GM23338 (cell line): Measurements from ENCODE around the gene AHNAK2. TPM values are rescaled to one million over a fixed set of nuclear protein-coding genes. Genes with fewer than 3 reads are reported as not detected.

Experiments used
- ATAC-seq: fragments of 200-7000 bp; cut with Tn5 transposase; 3 replicates; pipeline ENCODE4 v1.9.1; 2020
- DNase-seq: peaks from one replicate; pipeline ENCODE4 v3.0.0-alpha.2; 2015; ENCODE audit warnings: low spot score
- H2AFZ ChIP-seq: fragments of 200-600 bp; sonication (generic); 2 replicates; pipeline ENCODE4 v1.8.0; 2016; ENCODE audit warnings: antibody characterized with exemption, mild to moderate bottlenecking, moderate library complexity
- H3F3A ChIP-seq: fragments of 200-600 bp; sonication (generic); replicated peaks from 2 replicates; pipeline ENCODE4 v1.8.0; 2017; ENCODE audit warnings: antibody characterized with exemption, mixed run types, low read depth
- H3K27ac ChIP-seq: fragments of 200-600 bp; sonication (generic); 2 replicates; pipeline ENCODE4 v1.6.1; 2016; ENCODE audit warnings: low read depth
- H3K27me3 ChIP-seq: fragments of 200-600 bp; sonication (generic); 2 replicates; pipeline ENCODE4 v1.8.0; 2016; ENCODE audit warnings: mild to moderate bottlenecking, mixed run types, moderate library complexity; ENCODE audit not compliant: insufficient read depth
- H3K36me3 ChIP-seq: fragments of 200-600 bp; sonication (generic); 2 replicates; pipeline ENCODE4 v1.8.0; 2016; ENCODE audit warnings: mild to moderate bottlenecking; ENCODE audit not compliant: insufficient read depth
- H3K4me1 ChIP-seq: fragments of 200-600 bp; sonication (generic); 2 replicates; pipeline ENCODE4 v1.8.0; 2016; ENCODE audit warnings: mild to moderate bottlenecking, moderate library complexity; ENCODE audit not compliant: insufficient read depth
- H3K4me2 ChIP-seq: fragments of 200-600 bp; sonication (generic); 2 replicates; pipeline ENCODE4 v1.7.1; 2017; ENCODE audit warnings: mixed run types
- H3K4me3 ChIP-seq: fragments of 200-600 bp; sonication (generic); 2 replicates; pipeline ENCODE4 v1.6.1; 2016; ENCODE audit warnings: mixed run types
- H3K79me2 ChIP-seq: fragments of 200-600 bp; sonication (generic); replicated peaks from 2 replicates; pipeline ENCODE4 v1.8.0; 2017; ENCODE audit warnings: mild to moderate bottlenecking; ENCODE audit not compliant: insufficient read depth
- H3K9me2 ChIP-seq: fragments of 200-600 bp; sonication (generic); 2 replicates; pipeline ENCODE4 v1.8.0; 2017; ENCODE audit not compliant: insufficient read depth
- H4K20me1 ChIP-seq: fragments of 200-600 bp; sonication (generic); replicated peaks from 2 replicates; pipeline ENCODE4 v1.8.0; 2017; ENCODE audit warnings: mild to moderate bottlenecking; ENCODE audit not compliant: insufficient read depth
- H3K27ac Mint-ChIP-seq: 2 replicates; pipeline ENCODE4 v1.8.0; 2020; ENCODE audit warnings: inconsistent platforms, mild to moderate bottlenecking, moderate library complexity, mixed read lengths
- H3K27me3 Mint-ChIP-seq: 3 replicates; pipeline ENCODE4 v1.8.0; 2022; ENCODE audit warnings: low read depth, mild to moderate bottlenecking, moderate library complexity, mixed read lengths, inconsistent platforms; ENCODE audit not compliant: insufficient read depth, poor library complexity
- H3K36me3 Mint-ChIP-seq: 3 replicates; pipeline ENCODE4 v1.8.0; 2021; ENCODE audit warnings: low read depth, mild to moderate bottlenecking, inconsistent platforms, moderate library complexity, mixed read lengths
- H3K4me1 Mint-ChIP-seq: 3 replicates; pipeline ENCODE4 v1.8.0; 2020; ENCODE audit warnings: mild to moderate bottlenecking, inconsistent platforms, mixed read lengths
- H3K4me3 Mint-ChIP-seq: 3 replicates; pipeline ENCODE4 v1.8.0; 2021; ENCODE audit warnings: moderate library complexity, mild to moderate bottlenecking, inconsistent platforms, mixed read lengths
- H3K9me3 Mint-ChIP-seq: 3 replicates; pipeline ENCODE4 v1.8.0; 2020; ENCODE audit warnings: moderate library complexity, mild to moderate bottlenecking, inconsistent platforms, mixed read lengths
- CREB1 ChIP-seq: fragments of 250-450 bp; sonication (Bioruptor Pico); IDR thresholded peaks from 2 replicates; pipeline ENCODE4 v1.5.0; 2020; ENCODE audit warnings: low read depth, mild to moderate bottlenecking, moderate library complexity
- CTCF ChIP-seq, 2 experiments: fragments of 200-600 bp in 1 of 2; sonication (generic) in 1 of 2; conservative IDR thresholded peaks; 2 replicates each; pipeline versions ENCODE4 v1.5.1 to v1.6.1; 2016 to 2017; ENCODE audit warnings: antibody characterized with exemption in 2 of 2, low read depth in 2 of 2, mild to moderate bottlenecking in 2 of 2, moderate library complexity in 1 of 2
- ETS1 ChIP-seq: IDR thresholded peaks from 2 replicates; pipeline ENCODE4 v1.6.1; 2016; ENCODE audit warnings: antibody characterized with exemption
- EZH2 ChIP-seq: fragments of 200-600 bp; sonication (generic); IDR thresholded peaks from one replicate; pipeline ENCODE4 v1.8.0; 2017; ENCODE audit warnings: antibody characterized with exemption, mild to moderate bottlenecking, low read depth; ENCODE audit not compliant: unreplicated experiment
- EZH2phosphoT487 ChIP-seq: fragments of 200-600 bp; sonication (generic); IDR thresholded peaks from one replicate; pipeline ENCODE4 v1.8.1; 2018; ENCODE audit warnings: antibody characterized with exemption; ENCODE audit not compliant: unreplicated experiment
- JUNB ChIP-seq: IDR thresholded peaks from one replicate; pipeline ENCODE4 v1.6.1; 2016; ENCODE audit warnings: antibody characterized with exemption; ENCODE audit not compliant: unreplicated experiment
- NANOG ChIP-seq: IDR thresholded peaks from 2 replicates; pipeline ENCODE4 v1.6.1; 2016; ENCODE audit warnings: antibody characterized with exemption, borderline replicate concordance
- POLR2AphosphoS5 ChIP-seq: IDR thresholded peaks from 2 replicates; pipeline ENCODE4 v1.6.1; 2016; ENCODE audit warnings: antibody characterized with exemption, low read depth
- ZNF114 ChIP-seq: fragments of 250-450 bp; sonication (Bioruptor Pico); IDR thresholded peaks from 2 replicates; pipeline ENCODE4 v1.5.0; 2020; ENCODE audit warnings: mild to moderate bottlenecking, moderate library complexity
- ZNF331 ChIP-seq: fragments of 250-450 bp; sonication (Bioruptor Pico); IDR thresholded peaks from 2 replicates; pipeline ENCODE4 v1.5.0; 2020; ENCODE audit warnings: low read depth, mild to moderate bottlenecking, moderate library complexity
- ZNF462 ChIP-seq: fragments of 250-450 bp; sonication (Bioruptor Pico); IDR thresholded peaks from 2 replicates; pipeline ENCODE4 v1.5.0; 2020; ENCODE audit warnings: mild to moderate bottlenecking, moderate library complexity
- polyA plus RNA-seq: library from polyadenylated mRNA; unstranded; fragments of >200 nt; fragmentation: Nextera tagmentation; extraction: Ambion mirVana; gene quantifications from 2 replicates; pipeline ENCODE4 v1.2.1, GENCODE V29; 2016
- total RNA-seq: library from RNA; depleted of rRNA; stranded (reverse); fragments of >200 nt; shearing (Covaris generic); gene quantifications from 2 replicates; pipeline ENCODE4 v1.2.3, GENCODE V29; 2014

The AHNAK2 gene
- total and polyA plus RNA-seq, 2 experiments from 2014 or later = 1.1 to 2.6 TPM

GRCh38 chr14:104928391-104929133, 49.6 kb downstream of the AHNAK2 start:
- Histone ChIP-seq H3K9me2 (no peaks in the 10 kb centered on the region), H3K79me2 (no peaks in the 10 kb centered on the region), H3K36me3 (no peaks in the 10 kb centered on the region), H2AFZ (no peak overlapping the region), H3K4me1 (peaks cover 3% of the 10 kb centered on the region; the same call in 1 of the 2 replicates), H3K4me2 (no peak overlapping the region), H4K20me1 (no peaks in the 10 kb centered on the region), H3F3A (no peaks in the 10 kb centered on the region), H3K4me3 (no peak overlapping the region), H3K27me3 (peaks cover 38% of the 10 kb centered on the region), H3K27ac (no peak overlapping the region)
- H3K36me3 Mint-ChIP-seq = no peaks in the 10 kb centered on the region
- peaks cover 2% of the 10 kb centered on the region; the same call in 1 of the 3 replicates for H3K4me1 Mint-ChIP-seq
- H3K9me3 Mint-ChIP-seq = no peaks in the 10 kb centered on the region
- H3K27me3 Mint-ChIP-seq = peaks cover 35% of the 10 kb centered on the region
- no peak for ATAC-seq
- no peak overlapping the region for H3K4me3 Mint-ChIP-seq
- DNase-seq = no peak
- H3K27ac Mint-ChIP-seq = no peak overlapping the region
- TF ChIP-seq CTCF (conservative IDR thresholded peaks at IDR 0.05; ENCODE audit: low read depth in 2 of 2) (no peak), EZH2 (no peak)

- no peak overlapping the region for H3K4me3 ChIP-seq
- peaks cover 32% of the 10 kb centered on the region for H3K27me3 Mint-ChIP-seq
- no peak overlapping the region for H3K4me3 Mint-ChIP-seq
- H2AFZ ChIP-seq = no peak overlapping the region
- no peaks in the 10 kb centered on the region for H3K36me3 Mint-ChIP-seq
- no peak; the same call in 1 of the 3 replicates for ATAC-seq
- H3K9me2 ChIP-seq = no peaks in the 10 kb centered on the region
- peaks cover 3% of the 10 kb centered on the region; the same call in 1 of the 2 replicates for H3K4me1 ChIP-seq
- peaks cover 34% of the 10 kb centered on the region for H3K27me3 ChIP-seq
- no peaks in the 10 kb centered on the region for H3K79me2 ChIP-seq
- no peaks in the 10 kb centered on the region for H3F3A ChIP-seq
- H3K9me3 Mint-ChIP-seq = no peaks in the 10 kb centered on the region
- H3K27ac Mint-ChIP-seq = no peak overlapping the region
- H3K4me2 ChIP-seq = no peak overlapping the region
- peaks cover 2% of the 10 kb centered on the region; the same call in 1 of the 3 replicates for H3K4me1 Mint-ChIP-seq
- H3K27ac ChIP-seq = no peak overlapping the region
- H3K36me3 ChIP-seq = no peaks in the 10 kb centered on the region
- no peak for DNase-seq
- no peaks in the 10 kb centered on the region for H4K20me1 ChIP-seq
- TF ChIP-seq CREB1 (no peak), EZH2phosphoT487 (no peak), ETS1 (no peak), ZNF462 (CRISPR knock-in tag) (no peak), ZNF114 (CRISPR knock-in tag) (no peak), POLR2AphosphoS5 (no peak), NANOG (no peak), JUNB (no peak), EZH2 (no peak), ZNF331 (no peak)
Observed at GRCh38 chr14:104927901-104928300, 50.3 kb downstream of the AHNAK2 start.
